GM12875 (cell line): ENCODE results near the gene YJU2.

Source experiments
- H3K4me3 ChIP-seq: one replicate; pipeline ENCODE4 v1.5.1; 2011; ENCODE audit warnings: low read depth, low read length, control low read depth
- TF ChIP-seq, protein P1 (sequence below): IDR thresholded peaks from 2 replicates; pipeline ENCODE4 v1.5.1; 2011; ENCODE audit warnings: low read depth, mild to moderate bottlenecking, control low read depth, inconsistent platforms, low read length, moderate library complexity, borderline replicate concordance; ENCODE audit not compliant: insufficient read depth

Gene YJU2

DNA sequence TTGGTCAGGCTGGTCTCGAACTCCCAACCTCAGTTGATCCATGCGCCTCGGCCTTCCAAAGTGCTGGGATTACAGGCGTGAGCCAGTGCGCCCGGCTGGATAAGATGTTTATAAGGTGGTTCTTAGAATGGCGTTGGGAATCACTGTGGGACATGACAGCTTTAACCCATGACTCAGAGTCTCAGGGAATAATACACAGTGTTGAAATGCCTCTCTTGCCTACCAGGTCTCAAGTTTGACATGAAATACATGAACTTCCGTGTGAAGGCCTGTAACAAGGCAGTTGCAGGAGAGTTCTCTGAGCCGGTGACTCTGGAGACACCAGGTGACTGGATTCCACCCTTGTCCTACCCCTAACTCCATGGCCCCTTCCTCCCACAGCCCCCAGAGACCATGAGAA lies 70.1 kb downstream of the YJU2 start:
- no peak overlapping the region for H3K4me3 ChIP-seq
- TF ChIP-seq, protein P1, sequence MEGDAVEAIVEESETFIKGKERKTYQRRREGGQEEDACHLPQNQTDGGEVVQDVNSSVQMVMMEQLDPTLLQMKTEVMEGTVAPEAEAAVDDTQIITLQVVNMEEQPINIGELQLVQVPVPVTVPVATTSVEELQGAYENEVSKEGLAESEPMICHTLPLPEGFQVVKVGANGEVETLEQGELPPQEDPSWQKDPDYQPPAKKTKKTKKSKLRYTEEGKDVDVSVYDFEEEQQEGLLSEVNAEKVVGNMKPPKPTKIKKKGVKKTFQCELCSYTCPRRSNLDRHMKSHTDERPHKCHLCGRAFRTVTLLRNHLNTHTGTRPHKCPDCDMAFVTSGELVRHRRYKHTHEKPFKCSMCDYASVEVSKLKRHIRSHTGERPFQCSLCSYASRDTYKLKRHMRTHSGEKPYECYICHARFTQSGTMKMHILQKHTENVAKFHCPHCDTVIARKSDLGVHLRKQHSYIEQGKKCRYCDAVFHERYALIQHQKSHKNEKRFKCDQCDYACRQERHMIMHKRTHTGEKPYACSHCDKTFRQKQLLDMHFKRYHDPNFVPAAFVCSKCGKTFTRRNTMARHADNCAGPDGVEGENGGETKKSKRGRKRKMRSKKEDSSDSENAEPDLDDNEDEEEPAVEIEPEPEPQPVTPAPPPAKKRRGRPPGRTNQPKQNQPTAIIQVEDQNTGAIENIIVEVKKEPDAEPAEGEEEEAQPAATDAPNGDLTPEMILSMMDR = no peak

DNA sequence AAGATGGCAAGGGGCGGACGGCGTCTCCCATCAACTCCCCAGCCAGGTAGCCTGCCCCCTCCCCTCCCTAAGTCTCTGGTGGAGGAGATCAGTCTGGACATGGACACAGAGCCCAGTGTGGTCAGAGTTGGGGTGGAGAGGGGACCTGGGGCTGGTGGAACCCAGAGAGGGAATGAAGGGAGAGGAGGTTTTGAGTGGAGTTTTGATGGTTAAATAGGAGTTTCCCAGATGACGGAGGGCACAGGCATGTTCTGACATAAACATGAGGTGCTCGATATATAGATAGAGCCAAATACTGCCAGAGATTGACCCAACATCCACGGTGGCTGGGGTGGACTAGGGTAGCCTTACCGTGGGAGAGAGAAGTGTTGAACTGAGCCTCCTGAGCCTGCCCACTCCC lies 71.6 kb downstream of the YJU2 start:
- TF ChIP-seq, protein P1 = no peak

More for the DNA sequence above, 71.6 kb downstream of the YJU2 start:
- H3K4me3 ChIP-seq = no peak overlapping the region
